M059J (cell line): ENCODE measurements around the gene SLC20A1. TPM values are rescaled to one million over a fixed set of nuclear protein-coding genes. Genes with fewer than 3 reads are reported as not detected.

ENCODE experiments used
- DNase-seq: peaks from one replicate; pipeline ENCODE4 v3.0.0-alpha.2; 2012; ENCODE audit warnings: low read depth
- total RNA-seq: library from RNA; depleted of rRNA; stranded (reverse); fragments of >200 nt; shearing (Covaris generic); gene quantifications from 2 replicates; pipeline ENCODE4 v1.2.3, GENCODE V29; 2014

The SLC20A1 gene
- total RNA-seq, 1 experiment from 2014 or later = 70.1 TPM

DNA sequence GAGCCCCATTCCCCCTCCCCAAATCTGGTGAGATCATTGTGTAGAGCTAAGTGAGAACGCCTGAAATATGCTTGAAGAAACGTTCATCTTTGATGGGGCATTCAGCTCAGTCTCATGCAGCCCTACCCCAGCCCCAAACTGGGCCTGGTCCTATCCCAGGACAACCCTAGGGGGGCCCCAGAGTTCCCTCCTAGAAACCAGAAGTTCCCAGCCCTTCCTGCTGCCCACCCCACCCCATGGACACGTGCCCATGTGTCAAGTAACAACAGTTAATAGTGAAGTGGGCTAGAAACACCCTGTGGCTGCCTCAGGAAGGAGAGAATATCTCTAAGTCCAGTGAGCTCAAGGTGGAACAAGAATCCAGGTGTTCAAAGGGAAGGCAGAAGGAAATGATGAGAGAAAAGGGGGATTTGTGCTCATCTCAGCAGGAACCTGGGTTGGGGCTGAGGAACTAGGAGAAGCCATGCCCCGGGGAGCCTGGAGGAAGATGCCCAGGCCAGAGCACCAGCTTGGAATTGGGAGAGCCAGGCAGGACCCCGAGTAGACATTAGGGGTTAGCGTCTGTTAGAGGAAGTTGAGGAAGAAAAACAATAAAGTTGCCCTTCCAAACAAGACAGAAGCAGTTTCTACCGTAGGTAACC is 20.1 kb upstream of the SLC20A1 start:
- DNase-seq = no peak

DNA sequence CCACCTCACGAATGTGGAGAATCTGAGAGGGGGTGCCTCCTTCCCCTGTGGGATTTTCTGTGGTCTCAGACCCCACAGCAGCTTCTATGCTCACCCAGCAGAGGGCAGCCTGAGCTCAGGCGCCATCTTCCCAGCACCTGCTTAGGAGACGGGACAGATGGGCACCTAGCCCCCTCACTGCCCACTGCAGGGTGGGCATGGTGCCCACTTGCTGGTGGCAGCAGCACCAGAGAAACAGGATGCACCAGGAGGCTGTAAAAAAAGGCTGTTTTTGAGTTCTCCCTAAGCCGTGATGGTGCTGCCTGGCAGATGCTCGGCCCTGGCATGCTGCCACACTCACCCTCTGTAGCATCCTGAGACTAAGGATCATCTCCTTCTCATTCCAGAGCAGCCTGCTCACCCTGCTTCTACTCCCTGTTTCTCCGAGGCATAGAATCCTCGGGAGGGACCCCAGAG is 19.1 kb upstream of the SLC20A1 start:
- peak; percentile 66 for DNase-seq

DNA sequence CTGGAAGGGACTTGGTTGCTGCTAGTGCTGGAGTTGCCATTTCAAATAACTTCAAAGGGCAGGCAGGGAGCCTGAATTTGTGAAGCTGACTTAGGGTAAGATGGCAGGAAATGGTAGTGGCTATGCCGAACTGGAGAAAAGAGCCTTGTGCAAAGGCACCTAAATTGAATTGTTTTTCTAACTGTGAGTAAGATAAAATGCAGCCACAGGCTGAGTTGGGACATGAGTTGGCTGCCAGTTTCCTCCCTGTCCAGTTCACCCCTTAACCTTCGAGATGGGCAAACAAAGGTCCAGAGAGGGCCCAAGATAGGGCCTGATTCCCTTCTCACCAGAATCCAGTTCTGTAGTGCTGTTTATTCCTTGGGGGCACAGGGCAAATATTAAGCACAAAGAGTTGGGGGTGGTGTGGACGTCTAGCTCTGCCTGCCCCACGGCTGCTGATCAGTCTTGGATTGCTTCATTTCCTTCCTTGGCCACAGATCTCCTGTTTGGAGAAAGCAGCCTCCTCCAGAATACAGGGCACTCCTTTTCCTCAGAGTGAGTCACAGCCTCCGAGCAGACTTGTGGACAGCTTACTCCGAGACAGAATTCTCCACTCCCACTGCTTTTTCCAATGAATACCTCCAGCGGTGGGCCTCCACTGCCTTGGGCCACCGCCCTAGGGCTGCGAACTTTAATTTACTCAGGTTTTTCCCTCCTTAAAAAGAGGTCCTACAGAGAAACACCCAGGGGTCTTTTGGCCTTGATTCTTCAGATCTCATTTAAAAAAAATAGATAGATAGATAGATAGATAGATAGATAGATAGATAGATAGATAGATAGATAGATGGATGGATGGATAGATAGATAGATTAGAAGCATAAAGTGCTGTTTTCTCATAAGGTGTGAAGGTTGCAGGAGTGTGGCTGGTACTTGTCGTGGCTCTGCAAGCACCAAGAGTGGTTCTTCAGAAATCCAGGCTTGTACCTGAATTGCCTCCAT is 18.4 kb upstream of the SLC20A1 start:
- DNase-seq = peak; percentile 96

DNA sequence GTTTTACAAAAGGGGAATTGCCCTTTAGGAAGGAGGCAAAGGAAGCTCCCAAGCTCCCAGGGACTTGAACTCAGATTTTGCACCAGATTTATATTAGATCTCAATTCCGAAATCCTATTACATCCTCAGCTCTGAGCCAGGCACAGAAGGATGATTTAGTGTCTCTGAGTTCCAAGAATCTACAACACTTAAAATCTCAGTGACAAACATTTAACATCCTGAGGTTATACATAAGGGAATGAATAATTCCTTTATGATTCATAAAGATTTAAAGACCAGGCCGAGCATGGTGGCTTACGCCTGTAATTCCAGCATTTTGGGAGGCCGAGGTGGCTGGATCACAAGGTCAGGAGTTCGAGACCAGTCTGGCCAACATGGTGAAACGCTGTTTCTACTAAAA is 16.5 kb upstream of the SLC20A1 start:
- no peak for DNase-seq

DNA sequence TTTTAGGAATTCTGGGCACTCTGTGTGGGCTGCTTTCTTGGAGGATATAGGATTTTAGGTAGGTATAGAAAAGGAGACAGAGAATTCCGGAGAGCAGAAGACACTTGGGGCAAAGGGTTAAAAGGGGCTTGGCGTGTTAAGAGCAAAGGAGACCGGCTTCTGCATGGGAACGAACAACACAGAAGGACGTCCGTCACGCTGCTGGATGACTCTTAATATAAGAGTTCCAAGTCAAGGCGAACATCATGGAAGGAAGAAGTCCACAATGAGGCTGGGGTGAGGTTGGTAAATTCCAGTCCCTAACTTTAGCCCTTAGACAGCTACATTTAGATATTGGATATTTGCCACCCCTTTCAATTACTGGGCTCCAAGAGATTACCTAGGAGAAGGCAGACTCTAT is 15.9 kb upstream of the SLC20A1 start:
- no peak for DNase-seq

DNA sequence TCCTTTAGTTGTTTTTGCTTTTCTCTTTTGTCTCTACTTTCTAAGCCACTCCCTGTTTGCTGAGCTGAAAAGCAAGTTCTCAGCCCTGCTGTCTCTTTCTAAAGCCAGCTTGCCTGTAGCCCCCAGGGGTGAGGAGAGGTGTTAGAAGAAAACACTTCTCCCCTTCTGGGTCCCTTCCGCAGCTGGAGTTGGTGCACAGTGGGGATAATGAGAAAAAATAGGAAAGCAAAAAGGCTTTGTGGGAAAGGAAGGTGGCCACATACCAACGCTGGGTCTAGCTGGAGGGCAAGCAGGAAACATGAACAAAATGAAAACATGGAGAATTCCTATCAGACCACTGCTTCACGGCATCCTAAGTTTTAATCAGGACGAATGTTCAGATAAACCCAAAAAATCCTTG is 15.5 kb upstream of the SLC20A1 start:
- peak; percentile 52 for DNase-seq

DNA sequence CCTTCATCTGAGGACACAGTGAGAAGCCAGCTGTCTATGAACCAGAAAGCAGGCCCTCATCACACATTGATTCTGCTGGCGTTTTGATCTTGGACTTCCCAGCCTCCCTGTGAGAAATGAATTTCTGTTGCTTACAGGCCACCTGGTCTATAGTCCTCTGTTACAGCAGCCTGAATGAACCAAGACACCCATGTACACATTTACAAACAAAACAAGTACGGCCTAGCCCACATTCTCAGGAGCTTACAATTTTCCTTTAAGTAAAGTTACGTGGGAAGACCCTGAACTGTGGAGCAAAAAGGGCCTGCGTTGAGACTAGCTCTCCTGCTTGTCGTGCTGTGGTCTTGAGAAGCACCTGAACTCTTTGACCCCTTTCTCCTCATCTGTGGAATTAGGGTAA is 12.0 kb upstream of the SLC20A1 start:
- no peak for DNase-seq

DNA sequence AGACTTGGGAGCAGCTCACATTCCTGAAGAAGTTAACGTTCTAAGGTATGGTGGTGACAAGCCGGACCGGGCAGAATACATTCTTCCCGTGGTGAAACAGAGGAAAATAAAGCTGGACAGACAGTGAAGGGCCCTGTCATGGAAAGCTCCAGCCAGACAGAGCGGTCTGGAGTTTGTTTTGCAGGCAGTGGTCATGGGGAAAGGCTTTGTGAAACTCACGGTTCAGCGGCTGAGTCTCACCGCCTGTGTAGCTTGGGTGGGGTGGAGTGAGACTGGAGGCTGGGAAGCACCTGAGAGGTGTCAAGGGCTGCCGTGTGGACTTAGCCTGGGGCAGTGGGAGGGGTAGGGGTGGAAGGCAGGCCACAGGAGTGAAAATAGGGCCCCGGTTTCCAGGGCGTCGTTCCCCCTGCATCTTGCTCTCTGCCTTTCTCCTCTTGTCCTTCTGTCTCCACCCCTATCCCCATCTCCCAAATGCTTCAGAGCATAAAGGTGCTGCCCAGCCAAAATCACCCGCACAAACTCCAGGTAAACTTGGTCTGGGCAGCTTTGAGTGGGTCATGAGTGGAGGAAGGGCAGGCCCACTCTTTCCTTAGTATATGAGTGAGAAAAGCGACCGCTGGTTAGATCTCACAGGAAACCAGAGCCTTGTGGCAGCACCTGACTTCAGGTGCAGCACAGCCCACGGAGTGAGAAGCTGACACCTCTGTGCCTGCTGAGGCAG is 11.4 kb upstream of the SLC20A1 start:
- DNase-seq = no peak

DNA sequence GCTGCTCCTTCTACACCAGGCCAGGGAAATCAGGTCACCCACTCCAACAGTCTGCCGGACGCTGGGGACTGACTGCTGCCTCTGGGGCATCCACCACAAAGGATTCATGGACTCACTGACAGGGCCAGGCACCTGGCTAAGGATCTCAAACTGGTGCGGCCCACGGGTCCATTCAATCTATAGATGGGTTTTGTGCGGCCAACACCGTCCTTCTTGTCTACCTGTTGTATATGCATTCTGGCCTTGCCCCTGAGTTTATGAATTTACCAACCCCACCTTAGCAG is 10.9 kb upstream of the SLC20A1 start:
- no peak for DNase-seq

DNA sequence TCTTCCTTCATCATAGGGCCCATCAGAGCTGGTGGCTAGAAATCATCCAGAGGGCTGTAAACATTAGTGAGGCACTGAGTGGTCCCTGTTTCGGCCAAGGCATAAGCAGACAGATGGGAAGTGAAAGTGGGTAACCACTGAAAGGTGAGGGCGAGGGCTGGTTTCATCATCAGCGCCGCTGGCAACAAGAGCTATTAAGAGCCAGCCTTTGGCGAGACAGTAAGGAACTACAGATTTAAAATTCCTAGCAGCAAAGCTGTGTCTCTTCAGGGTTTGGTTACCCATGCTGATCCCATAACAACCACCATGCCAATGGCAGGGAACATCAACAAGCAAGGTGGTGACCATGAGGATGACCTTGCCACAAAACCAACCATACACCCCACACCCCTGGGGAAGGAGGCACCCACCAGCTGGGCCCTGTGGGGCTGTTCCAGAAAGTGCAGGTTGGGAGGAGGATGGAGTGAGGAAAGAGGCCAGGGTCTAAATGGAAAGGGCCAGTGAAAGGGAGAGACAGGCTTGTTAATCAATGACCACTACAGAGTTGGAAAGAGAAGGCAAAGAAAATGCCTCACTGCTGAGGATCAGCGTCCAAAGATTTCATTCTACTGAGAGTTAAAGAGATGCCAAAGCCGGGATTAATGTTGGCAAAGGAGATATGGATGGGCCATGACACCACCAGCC is 9.0 kb upstream of the SLC20A1 start:
- no peak for DNase-seq

DNA sequence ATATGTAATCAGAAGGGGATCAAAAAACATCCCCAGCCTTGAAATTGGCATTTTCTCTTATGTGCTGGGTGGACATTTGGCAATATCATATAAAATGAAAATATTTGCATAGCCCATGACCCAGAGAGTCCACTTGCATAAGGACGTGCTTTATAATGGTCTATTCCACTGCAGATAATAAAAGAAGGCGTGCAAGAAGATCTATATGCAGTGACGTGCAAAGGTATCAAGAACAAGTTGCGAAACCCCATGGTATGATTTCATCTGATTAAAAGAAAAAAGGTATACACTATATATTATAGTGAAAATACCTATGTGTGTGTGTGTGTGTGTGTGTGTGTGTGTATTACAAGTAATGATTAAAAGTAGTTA is 8.5 kb upstream of the SLC20A1 start:
- no peak for DNase-seq

DNA sequence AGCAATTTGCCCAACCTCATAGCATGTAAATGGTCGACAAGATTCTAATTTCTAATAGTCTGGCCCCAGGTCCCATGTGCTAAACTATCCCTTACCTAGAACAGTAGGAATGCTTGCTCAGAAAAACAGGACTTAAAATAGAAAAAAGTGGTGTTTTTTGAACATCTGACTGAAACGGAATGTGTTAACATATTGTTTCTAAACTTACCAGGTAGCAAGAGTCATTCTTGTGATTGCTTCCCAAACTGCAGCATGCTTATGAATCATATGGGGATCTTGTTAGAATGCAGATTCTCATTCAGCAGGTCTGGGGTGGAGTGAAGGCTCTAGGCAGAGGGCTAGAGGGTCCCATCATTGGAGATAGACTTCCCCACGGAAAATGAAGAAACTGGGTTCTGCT is 5.8 kb upstream of the SLC20A1 start:
- no peak for DNase-seq

DNA sequence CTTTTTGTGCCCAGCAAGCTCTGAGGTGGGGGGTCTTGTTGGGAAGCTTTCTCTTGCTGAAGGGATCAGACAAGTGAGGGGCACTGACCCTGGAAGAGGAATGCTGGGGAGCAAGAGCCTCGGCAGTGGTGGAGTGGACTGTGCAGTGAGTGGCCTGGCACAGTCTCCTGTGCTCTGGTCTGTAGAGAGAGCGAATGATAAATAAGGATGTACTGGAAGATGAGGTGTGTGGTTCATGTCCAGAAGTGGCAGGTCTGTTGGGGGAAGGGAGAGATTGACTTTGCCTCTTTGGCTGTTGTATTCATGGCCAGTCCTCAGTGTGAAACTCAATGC is 5.3 kb upstream of the SLC20A1 start:
- DNase-seq = no peak

DNA sequence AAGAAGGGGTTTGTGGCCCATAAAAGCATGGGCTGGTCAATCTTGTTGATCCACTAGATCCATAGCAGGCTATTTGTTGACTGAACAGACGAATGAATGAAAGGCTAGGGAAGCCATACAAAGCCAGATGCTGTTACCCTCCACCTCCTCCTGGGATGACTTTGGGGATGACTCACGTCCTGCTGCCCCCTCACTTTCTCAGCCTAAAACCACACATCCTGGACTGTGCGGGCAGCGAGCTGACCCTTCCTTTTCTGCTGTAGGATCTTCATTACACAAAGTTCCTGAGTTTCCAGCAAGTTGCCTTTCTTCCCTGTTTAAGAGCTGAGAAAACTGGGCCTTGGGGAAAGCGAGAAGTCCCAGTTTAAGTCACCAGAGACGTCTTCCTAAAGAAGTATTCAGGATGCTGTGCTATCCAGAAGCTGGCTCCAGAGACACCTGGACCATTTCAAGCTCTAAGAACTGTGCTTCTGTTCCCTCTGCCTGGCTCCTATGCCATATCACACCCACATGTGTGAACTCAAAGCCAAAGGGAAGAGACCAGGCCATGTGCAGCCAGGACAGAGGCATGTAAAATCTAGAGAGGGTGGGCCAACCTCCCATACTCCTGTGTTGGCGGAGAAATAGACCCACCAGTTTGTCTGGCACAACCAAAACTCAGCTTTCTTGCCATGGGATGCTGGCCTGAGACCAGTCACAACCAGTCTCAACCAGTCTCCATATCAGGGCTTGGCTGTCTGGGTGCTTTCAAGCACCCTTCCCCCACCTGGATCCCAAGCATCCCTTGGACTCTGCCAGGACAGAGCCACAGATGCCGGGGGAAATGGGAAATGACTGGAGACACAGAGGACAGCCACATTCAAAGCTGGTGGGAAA is 4.7 kb upstream of the SLC20A1 start:
- peak; percentile 89 for DNase-seq

DNA sequence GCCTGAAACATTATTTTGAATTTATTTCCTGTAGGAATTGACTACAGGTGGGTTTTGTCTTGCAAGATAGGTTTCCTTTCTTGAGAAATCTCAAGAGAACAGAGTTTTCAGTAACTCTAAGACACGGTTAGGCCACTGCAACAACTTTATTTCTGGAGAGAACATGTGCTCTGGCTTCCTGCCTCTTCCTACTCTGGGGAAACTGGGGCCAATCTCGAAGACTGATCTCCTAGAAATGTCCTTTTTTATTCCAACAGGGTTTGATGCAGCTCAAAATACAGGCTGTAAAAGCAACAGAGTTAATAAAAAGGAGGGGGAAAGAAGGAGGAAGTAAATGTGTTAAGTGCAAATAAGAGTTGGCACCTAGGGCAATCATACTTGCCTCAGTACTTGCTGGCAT is 4.0 kb upstream of the SLC20A1 start:
- DNase-seq = no peak

DNA sequence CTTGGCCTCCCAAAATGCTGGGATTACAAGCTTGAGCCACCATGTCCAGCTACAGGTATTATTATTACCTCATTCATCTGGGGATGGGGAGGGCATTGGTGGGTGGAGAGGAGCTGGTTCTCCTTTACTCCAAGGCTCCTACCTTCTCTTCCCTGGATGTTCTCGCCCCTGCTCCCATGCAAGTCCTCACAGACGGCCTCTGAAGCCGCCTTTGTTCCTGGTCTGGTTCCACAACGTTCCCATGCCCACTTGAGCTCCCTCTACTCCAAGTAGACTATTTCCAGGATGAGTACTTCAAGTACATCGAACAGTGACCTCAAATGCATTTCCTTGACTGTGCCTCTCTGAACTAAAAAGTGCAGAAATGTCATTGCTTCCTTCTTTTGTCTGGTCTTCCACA is 3.2 kb upstream of the SLC20A1 start:
- DNase-seq = no peak

DNA sequence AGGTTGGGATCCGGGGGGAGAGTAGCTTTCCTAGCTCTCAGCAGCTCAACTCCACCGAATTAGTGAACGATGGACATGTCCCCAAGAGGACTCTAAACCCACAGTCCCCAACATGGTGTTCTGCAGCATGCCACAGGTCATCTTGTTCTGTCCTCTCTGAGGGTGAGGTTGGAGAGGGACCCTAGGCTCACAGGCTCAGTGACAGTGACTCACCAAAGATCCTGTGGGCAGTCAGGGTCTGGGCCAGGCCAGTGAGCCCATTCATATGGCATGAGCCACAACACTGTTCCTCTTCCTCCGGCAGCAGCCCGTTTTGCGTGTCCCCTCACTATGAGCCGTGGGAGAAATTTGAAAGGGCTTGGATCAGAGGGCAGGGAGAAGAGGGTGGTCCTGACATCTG is 2.8 kb upstream of the SLC20A1 start:
- peak; percentile 72 for DNase-seq

DNA sequence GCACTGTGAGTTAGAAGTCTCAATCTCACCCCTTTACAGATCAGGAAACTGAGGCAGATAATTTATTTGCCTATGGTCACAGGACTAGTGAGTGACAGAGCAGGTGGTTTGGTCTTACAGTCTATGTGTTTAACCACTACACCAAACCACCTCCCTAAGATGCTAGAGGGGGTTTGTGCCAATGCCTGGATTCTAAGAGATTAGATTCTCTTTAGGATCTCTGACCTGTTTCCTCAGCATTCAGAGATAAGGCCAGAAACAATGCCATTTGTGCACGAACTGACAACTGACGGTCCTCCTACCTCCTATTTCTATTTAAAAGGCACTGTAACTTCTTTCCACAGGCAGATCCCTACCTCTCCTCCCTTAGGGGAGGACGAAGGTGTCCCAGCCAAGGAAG is 2.3 kb upstream of the SLC20A1 start:
- DNase-seq = no peak

DNA sequence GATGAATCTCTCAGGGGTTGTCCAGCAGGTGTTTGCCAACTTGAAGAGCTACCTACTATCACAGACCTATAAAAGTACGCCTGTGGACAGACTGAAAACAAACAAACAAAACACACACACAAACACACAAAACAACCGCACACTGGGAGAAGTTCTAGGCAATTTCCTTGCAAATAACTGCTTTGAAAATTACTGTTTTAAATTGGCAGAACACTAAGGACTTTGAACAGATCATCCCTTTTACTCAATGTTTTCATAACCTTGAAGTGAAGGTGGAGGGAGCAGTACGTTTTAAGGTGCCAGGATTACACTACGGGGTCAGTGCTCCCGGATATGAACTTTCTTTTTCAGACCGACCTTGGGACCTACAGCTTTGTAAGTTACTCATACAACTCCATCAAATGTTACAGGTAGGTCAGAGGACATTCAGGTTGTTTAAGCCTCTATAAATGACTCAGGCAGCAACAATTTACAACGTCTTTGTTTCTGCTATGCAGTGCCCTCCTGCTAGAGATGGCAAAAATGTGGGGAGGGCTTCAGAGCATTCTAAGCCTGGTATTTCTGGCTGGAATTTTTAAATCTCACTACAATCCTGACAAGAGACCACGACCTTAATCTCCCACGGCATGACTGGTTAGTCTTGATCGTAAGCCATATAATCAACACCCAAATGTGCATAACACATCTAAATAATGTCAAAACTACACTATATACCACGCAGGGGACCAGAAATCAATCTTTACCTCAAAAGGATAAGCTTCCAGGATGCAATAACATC is 1.4 kb upstream of the SLC20A1 start:
- peak; percentile 87 for DNase-seq

DNA sequence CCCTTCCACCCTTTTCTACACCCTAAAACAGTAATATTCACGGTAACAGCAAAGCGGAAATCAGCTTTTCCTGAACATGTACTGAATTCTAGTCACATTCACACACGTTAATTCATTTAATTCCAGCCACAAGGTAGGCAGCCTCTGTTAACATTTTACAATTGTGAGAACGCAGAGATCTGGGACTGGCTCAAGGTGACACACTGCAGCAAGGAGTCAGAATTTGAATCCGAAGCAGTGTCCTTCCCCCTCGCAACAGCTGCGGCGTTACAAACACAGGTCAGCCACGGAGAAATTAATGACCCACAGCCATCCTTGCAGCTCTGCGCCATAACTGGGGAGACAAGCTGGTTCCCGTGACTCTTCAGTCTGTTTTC is 818 bp upstream of the SLC20A1 start:
- DNase-seq = no peak
